Lung (tissue), 12 donors: Measurements from ENCODE around the gene CLCA1. TPM values are rescaled to one million over a fixed set of nuclear protein-coding genes. Genes with fewer than 3 reads are reported as not detected.

Experiments
- ATAC-seq: fragments of 200-7000 bp; cut with Tn5 transposase; one replicate; pipeline ENCODE4 v1.9.1; 2020; ENCODE audit warnings: moderate number of reproducible peaks; ENCODE audit not compliant: insufficient read depth, low FRiP score
- DNase-seq, 3 donors: peaks; one replicate each; pipeline ENCODE4 v3.0.0-alpha.2; 2013 to 2017
- H3K27ac ChIP-seq, 2 donors: one replicate each; pipeline ENCODE4 v1.5.1; 2013; ENCODE audit warnings: mild to moderate bottlenecking in 2 of 2, moderate library complexity in 2 of 2, control low read depth in 1 of 2, inconsistent platforms in 1 of 2, low read depth in 1 of 2, low read length in 1 of 2
- H3K27me3 ChIP-seq, 3 donors: one replicate each; pipeline ENCODE4 v1.5.1; 2013; ENCODE audit warnings: low read length in 2 of 3; ENCODE audit not compliant: control insufficient read depth in 3 of 3, insufficient read depth in 3 of 3
- H3K36me3 ChIP-seq, 4 donors: one replicate each; pipeline ENCODE4 v1.5.1; 2013; ENCODE audit warnings: low read length in 4 of 4, mild to moderate bottlenecking in 1 of 4, moderate library complexity in 1 of 4; ENCODE audit not compliant: control insufficient read depth in 4 of 4, insufficient read depth in 4 of 4
- H3K4me1 ChIP-seq, 5 donors: one replicate each; pipeline ENCODE4 v1.5.1; 2013; ENCODE audit warnings: low read length in 5 of 5, mild to moderate bottlenecking in 2 of 5, moderate library complexity in 1 of 5; ENCODE audit not compliant: control insufficient read depth in 5 of 5, insufficient read depth in 5 of 5
- H3K4me3 ChIP-seq: one replicate; pipeline ENCODE4 v1.5.1; 2013; ENCODE audit warnings: mild to moderate bottlenecking, control low read depth, moderate library complexity
- H3K9ac ChIP-seq, 2 donors: one replicate each; pipeline ENCODE4 v1.5.1; 2013; ENCODE audit warnings: low read length in 2 of 2, control low read depth in 1 of 2; ENCODE audit not compliant: insufficient read depth in 1 of 2
- H3K9me3 ChIP-seq, 4 donors: one replicate each; pipeline ENCODE4 v1.5.1; 2013; ENCODE audit warnings: low read length in 3 of 4, mild to moderate bottlenecking in 1 of 4, moderate library complexity in 1 of 4; ENCODE audit not compliant: control insufficient read depth in 4 of 4, insufficient read depth in 3 of 4
- CTCF ChIP-seq: IDR thresholded peaks from 2 replicates; pipeline ENCODE4 v1.5.1; 2012; ENCODE audit warnings: mild to moderate bottlenecking; ENCODE audit errors: control extremely low read depth, extremely low read depth
- WGBS, 2 donors: extraction: QIAGEN DNeasy Blood & Tissue Kit; methylation state at CpG; one replicate each; pipeline ENCODE4 v1.1.7; 2013; 5-methylcytosine and 5-hydroxymethylcytosine counted together
- polyA plus RNA-seq, 2 donors: library from polyadenylated mRNA; stranded (reverse); fragments of 200-250 nt; gene quantifications; one replicate each; pipeline ENCODE4 v1.2.1, GENCODE V29; 2013
- total RNA-seq, 2 donors: library from RNA; depleted of rRNA in 1 of 2; stranded (reverse); fragments of >200 nt in 1 of 2; gene quantifications; one replicate each; pipeline ENCODE4 v1.2.1, GENCODE V29; 2014 to 2021
- donor health status: control.
- donor health status: control.
- donor health status: Bipolar disorder and iron deficiency.
- donor health status: healthy.
- donor health status: DM: yes; HTN: yes; CAD: no.

Gene CLCA1
- total and polyA plus RNA-seq, 4 donors = 0.12 to 0.15 TPM; not detected in 2

GRCh38 chr1:86522240-86522639 lies 53.5 kb downstream of the CLCA1 start:
- no peaks in the 10 kb centered on the region for H3K27me3 ChIP-seq
- no peak for TF ChIP-seq CTCF
- H3K4me1 ChIP-seq = no peaks in the 10 kb centered on the region
- H3K9ac ChIP-seq = no peak overlapping the region
- no peaks in the 10 kb centered on the region for H3K36me3 ChIP-seq
- no peak for DNase-seq
- no peak overlapping the region for H3K27ac ChIP-seq
- WGBS, 2 donors = 87 to 95% methylated on average over 3 of the region's 3 CpGs
- no peak overlapping the region for H3K4me3 ChIP-seq
- no peak for ATAC-seq
- H3K9me3 ChIP-seq = peaks cover 0 to 3% (median 0%) of the 10 kb centered on the region in 4 donors

GRCh38 chr1:86523670-86524354 lies 55.1 kb downstream of the CLCA1 start:
- ATAC-seq (no peak), DNase-seq (no peak)
- Histone ChIP-seq H3K27ac (no peak overlapping the region), H3K4me1 (no peaks in the 10 kb centered on the region), H3K9me3 (peaks cover 0 to 3% (median 0%) of the 10 kb centered on the region in 4 donors), H3K36me3 (no peaks in the 10 kb centered on the region), H3K4me3 (no peak overlapping the region), H3K9ac (no peak overlapping the region), H3K27me3 (no peaks in the 10 kb centered on the region)
- no peak for TF ChIP-seq CTCF
- WGBS, 2 donors = 96 to 97% methylated on average over 32 of the region's 32 CpGs

GRCh38 chr1:86527306-86527705 lies 58.6 kb downstream of the CLCA1 start:
- Histone ChIP-seq H3K27me3 (no peaks in the 10 kb centered on the region), H3K9ac (no peak overlapping the region), H3K4me1 (no peaks in the 10 kb centered on the region), H3K4me3 (no peak overlapping the region), H3K36me3 (no peaks in the 10 kb centered on the region), H3K27ac (no peak overlapping the region), H3K9me3 (peaks cover 0 to 3% (median 0%) of the 10 kb centered on the region in 4 donors)
- no peak for TF ChIP-seq CTCF
- 61 to 72% methylated on average over 4 of the region's 4 CpGs for WGBS, 2 donors
- DNase-seq (no peak), ATAC-seq (no peak)
